ENCODE data around the gene SMYD2. TPM values are rescaled to one million over a fixed set of nuclear protein-coding genes. Genes with fewer than 3 reads are reported as not detected.

Gene SMYD2
- total RNA-seq, 2 donors from 2014 or later: 6.2 to 89.5 TPM

- peaks cover 0 to 9% of the 10 kb centered on the region in 2 donors for H3K4me1 ChIP-seq
- no peak overlapping the region for H3K27ac ChIP-seq
- no peak for TF ChIP-seq CTCF (IDR thresholded peaks at IDR 0.05)
- H3K27me3 ChIP-seq: peaks cover 13 to 14% of the 10 kb centered on the region in 2 donors
- DNase-seq (ENCODE audit: low spot score): no peak
- H3K4me3 ChIP-seq: no peak overlapping the region
- H3K9me3 ChIP-seq: no peaks in the 10 kb centered on the region
- H3K36me3 ChIP-seq: no peaks in the 10 kb centered on the region
Observed at GRCh38 chr1:214264196-214264595, 16.8 kb upstream of the SMYD2 start.

DNA sequence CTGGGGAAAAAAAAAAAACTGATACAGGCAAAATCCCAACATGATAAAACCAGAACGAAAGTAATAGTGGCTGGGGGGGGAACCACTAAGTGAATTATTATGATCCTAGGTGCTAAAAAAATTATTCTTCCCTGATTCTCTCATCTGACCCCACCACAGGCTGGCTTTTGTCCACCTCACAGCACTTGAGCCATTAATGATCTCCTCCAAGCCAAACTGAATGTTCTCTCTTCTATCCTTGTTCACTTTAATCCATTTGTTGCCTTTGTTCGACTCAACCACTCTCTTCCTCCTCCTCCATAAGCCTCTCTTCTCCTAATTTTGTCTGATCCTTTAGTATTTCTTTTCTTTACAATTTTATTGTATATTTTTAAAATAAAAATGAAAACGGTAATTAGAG is 16.0 kb upstream of the SMYD2 start:
- no peak overlapping the region for H3K27ac ChIP-seq
- no peak for DNase-seq (ENCODE audit: low spot score)
- no peaks in the 10 kb centered on the region for H3K36me3 ChIP-seq
- no peaks in the 10 kb centered on the region for H3K9me3 ChIP-seq
- H3K4me3 ChIP-seq: no peak overlapping the region
- H3K27me3 ChIP-seq: peaks cover 13 to 14% of the 10 kb centered on the region in 2 donors
- TF ChIP-seq CTCF (IDR thresholded peaks at IDR 0.05): no peak
- H3K4me1 ChIP-seq: peaks cover 0 to 9% of the 10 kb centered on the region in 2 donors

GRCh38 chr1:214270097-214270650 is 10.8 kb upstream of the SMYD2 start:
- H3K27me3 ChIP-seq: peaks cover 3 to 5% of the 10 kb centered on the region in 2 donors
- H3K27ac ChIP-seq: no peak overlapping the region
- no peak for TF ChIP-seq CTCF (IDR thresholded peaks at IDR 0.05)

GRCh38 chr1:214271174-214271858 is 9.6 kb upstream of the SMYD2 start:
- Histone ChIP-seq H3K36me3 (no peaks in the 10 kb centered on the region), H3K4me1 (no peaks in the 10 kb centered on the region), H3K4me3 (no peak overlapping the region), H3K9me3 (peaks cover 0 to 2% of the 10 kb centered on the region in 2 donors), H3K27ac (no peak overlapping the region), H3K27me3 (peaks cover 3 to 5% of the 10 kb centered on the region in 2 donors)
- peak in 1 of 2 donors; percentile 14 for TF ChIP-seq CTCF (IDR thresholded peaks at IDR 0.05)
- no peak for DNase-seq (ENCODE audit: low spot score)

More at GRCh38 chr1:214270097-214270650, 10.8 kb upstream of the SMYD2 start:
- H3K4me1 ChIP-seq: no peaks in the 10 kb centered on the region
- H3K36me3 ChIP-seq: no peaks in the 10 kb centered on the region
- H3K4me3 ChIP-seq: no peak overlapping the region
- H3K9me3 ChIP-seq: no peaks in the 10 kb centered on the region
- no peak for DNase-seq (ENCODE audit: low spot score)

DNA sequence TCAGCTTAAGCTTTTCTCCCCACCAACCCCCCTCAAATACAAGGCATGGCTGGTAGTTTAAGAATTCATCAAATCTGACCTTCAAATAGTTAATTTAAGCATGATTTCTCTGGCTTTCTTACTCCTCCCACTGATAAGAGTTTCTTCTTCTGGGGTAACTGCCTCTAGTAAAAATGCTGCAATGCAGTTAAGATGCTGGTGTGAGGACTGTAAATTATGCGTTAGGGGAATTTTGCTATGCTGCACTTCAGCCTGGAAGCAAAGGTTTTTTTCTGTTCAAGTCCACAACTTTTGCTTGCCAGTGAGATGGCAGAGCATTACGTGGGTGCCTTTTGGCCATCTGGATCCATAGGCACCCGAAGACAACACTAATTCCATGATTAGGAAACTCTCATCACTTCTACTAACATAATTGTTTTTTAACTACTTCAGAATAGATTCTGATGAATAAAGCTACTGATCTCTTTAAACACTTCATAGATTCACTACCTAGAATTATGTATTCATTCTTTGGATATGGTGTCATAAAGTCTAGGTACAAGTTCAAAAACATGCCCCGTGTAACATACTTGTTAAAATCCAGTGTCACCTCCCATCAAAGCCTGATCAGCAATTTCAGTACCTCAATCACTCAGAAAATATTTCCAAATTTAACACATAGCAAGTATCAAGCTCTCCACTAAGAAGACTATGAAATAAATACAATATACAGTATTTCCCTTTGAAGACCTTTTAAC is 8.8 kb upstream of the SMYD2 start:
- H3K27me3 ChIP-seq: no peaks in the 10 kb centered on the region
- H3K4me3 ChIP-seq: no peak overlapping the region
- no peak for DNase-seq (ENCODE audit: low spot score)
- H3K4me1 ChIP-seq: no peaks in the 10 kb centered on the region
- peaks cover 0 to 2% of the 10 kb centered on the region in 2 donors for H3K9me3 ChIP-seq
- no peak for TF ChIP-seq CTCF (IDR thresholded peaks at IDR 0.05)
- no peak overlapping the region for H3K27ac ChIP-seq
- no peaks in the 10 kb centered on the region for H3K36me3 ChIP-seq

All from right atrium auricular region (tissue), 2 donors.